Body of pancreas (tissue), 4 donors: ENCODE results near the gene COL18A1.

ENCODE experiments used
- POLR2A ChIP-seq, 3 donors: fragments of 450-650 bp; IDR thresholded peaks; one replicate each; pipeline ENCODE4 v1.6.1; 2016; ENCODE audit warnings: antibody characterized with exemption in 3 of 3, mild to moderate bottlenecking in 2 of 3
- TF ChIP-seq, protein P1 (sequence below), 7 experiments: fragments of 450-650 bp in 4 of 7; fragments of 200-600 bp in 3 of 7; sonication (generic) in 3 of 7; IDR thresholded peaks; one replicate each; pipeline ENCODE4 v1.5.1; 2016 to 2019; ENCODE audit warnings: antibody characterized with exemption in 7 of 7

DNA sequence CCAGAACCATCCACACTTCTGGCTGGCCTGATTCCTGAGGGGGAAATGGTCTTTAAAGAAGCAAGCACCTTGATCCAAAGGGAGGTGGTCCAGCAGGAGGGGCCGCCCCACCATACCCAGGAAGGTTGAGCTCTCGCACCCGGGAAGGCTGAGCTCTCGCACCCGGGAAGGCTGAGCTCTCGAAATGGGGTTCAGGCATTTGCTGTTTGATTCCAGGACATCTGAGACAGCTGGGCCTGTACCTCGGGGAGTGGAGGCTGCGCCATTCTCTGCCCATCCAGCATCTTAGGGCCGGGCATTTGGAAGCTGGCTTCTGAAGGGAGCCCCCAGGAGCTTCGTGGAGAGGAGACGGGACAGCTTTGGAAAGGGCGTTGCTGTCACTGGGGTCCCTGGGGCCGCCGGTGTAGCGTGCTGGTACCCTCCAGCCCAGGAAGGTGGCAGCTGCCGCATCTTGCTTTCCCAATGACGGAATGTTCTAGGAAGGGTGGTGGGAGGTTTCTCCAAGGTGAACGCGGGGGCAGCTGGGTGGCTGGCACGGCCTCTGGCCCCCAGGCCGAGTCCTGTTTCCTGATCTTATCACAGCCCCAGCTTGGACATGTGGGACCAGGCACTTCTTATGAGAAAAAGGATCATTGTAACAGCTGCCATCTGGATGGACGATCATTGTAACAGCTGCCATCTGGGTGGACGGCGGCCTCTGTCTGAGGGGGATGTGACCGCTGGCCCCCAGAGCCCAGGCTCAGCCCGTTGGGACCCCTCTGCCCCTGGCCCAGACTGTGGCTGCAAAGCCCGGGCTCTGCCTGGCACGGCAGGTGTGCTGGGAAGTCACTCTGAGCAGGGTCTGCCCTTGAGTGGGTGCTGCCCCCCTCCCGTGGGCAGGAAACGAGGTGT, 61.6 kb downstream of the COL18A1 start:
- TF ChIP-seq, protein P1, sequence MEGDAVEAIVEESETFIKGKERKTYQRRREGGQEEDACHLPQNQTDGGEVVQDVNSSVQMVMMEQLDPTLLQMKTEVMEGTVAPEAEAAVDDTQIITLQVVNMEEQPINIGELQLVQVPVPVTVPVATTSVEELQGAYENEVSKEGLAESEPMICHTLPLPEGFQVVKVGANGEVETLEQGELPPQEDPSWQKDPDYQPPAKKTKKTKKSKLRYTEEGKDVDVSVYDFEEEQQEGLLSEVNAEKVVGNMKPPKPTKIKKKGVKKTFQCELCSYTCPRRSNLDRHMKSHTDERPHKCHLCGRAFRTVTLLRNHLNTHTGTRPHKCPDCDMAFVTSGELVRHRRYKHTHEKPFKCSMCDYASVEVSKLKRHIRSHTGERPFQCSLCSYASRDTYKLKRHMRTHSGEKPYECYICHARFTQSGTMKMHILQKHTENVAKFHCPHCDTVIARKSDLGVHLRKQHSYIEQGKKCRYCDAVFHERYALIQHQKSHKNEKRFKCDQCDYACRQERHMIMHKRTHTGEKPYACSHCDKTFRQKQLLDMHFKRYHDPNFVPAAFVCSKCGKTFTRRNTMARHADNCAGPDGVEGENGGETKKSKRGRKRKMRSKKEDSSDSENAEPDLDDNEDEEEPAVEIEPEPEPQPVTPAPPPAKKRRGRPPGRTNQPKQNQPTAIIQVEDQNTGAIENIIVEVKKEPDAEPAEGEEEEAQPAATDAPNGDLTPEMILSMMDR (IDR thresholded peaks at IDR 0.05): no peak
- no peak for TF ChIP-seq POLR2A (IDR thresholded peaks at IDR 0.05)
